GM12878 (cell line): ENCODE measurements around the gene LARP4. TPM values are rescaled to one million over a fixed set of nuclear protein-coding genes. Genes with fewer than 3 reads are reported as not detected.
A peak's percentile ranks its signal among the peaks of the same experiment; 100 is the strongest.

Experiments used
- ATAC-seq: fragments of 200-7000 bp; cut with Tn5 transposase; 3 replicates; pipeline ENCODE4 v1.9.1; 2020; ENCODE audit warnings: mild to moderate bottlenecking, moderate library complexity
- BruUV-seq: library from RNA; stranded (reverse); fragments of 400-500 nt; replicated peaks from 2 replicates; lab custom pipeline; 2021; lab: Mats Ljungman, UMichigan
- CTCF ChIA-PET: fragments of 300-600 bp; sonication (Branson Sonifier 250); formaldehyde crosslinking; extraction: SDS; loops from one replicate; lab custom pipeline; 2021; ENCODE audit warnings: inconsistent platforms; lab: Yijun Ruan, JAX
- POLR2A ChIA-PET: fragments of 350-600 bp; formaldehyde crosslinking; extraction: SDS; loops from one replicate; lab custom pipeline; 2021; ENCODE audit warnings: inconsistent platforms; lab: Charles Lee
- RAD21 ChIA-PET: fragments of 300-600 bp; sonication (Branson Sonifier 250); formaldehyde crosslinking; loops from one replicate; lab custom pipeline; 2023; ENCODE audit warnings: antibody characterized with exemption; ENCODE audit not compliant: unreplicated experiment; lab: Charles Lee
- SMC1A ChIA-PET: fragments of 300-600 bp; sonication (Branson Sonifier 250); formaldehyde crosslinking; loops from one replicate; lab custom pipeline; 2023; ENCODE audit not compliant: unreplicated experiment, uncharacterized antibody; lab: Charles Lee
- DNase-seq: peaks from one replicate; pipeline ENCODE4 v3.0.0-alpha.2; 2011; ENCODE audit warnings: low read depth, low spot score
- FAIRE-seq: peaks from 3 replicates; lab custom pipeline; 2011; peaks lifted over from hg19 to GRCh38; lab: Jason Lieb, UNC
- H2AFZ ChIP-seq: 2 replicates; pipeline ENCODE4 v1.6.0; 2011; ENCODE audit warnings: low read depth, low read length, control low read depth; ENCODE audit not compliant: control insufficient read depth
- H3K27ac ChIP-seq: 2 replicates; pipeline ENCODE4 v1.5.1; 2011; ENCODE audit warnings: control low read depth; ENCODE audit not compliant: control insufficient read depth, insufficient read depth
- H3K27me3 ChIP-seq, 2 experiments: replicated peaks in 1 of 2; 2 replicates each; pipeline versions ENCODE4 v1.6.0 to v1.6.1; 2011; ENCODE audit warnings: low read length in 1 of 2; ENCODE audit not compliant: control insufficient read depth in 2 of 2, insufficient read depth in 2 of 2
- H3K36me3 ChIP-seq, 2 experiments: 2 replicates each; pipeline ENCODE4 v1.5.1; 2011; ENCODE audit warnings: low read length in 1 of 2; ENCODE audit not compliant: control insufficient read depth in 2 of 2, insufficient read depth in 2 of 2
- H3K4me1 ChIP-seq: 2 replicates; pipeline ENCODE4 v1.6.1; 2011; ENCODE audit warnings: mild to moderate bottlenecking, low read length, moderate library complexity, mixed read lengths; ENCODE audit not compliant: control insufficient read depth, insufficient read depth
- H3K4me2 ChIP-seq: 2 replicates; pipeline ENCODE4 v1.6.0; 2011; ENCODE audit warnings: control low read depth; ENCODE audit not compliant: control insufficient read depth, insufficient read depth
- H3K4me3 ChIP-seq: fragments of 200-600 bp; sonication (generic); 2 replicates; pipeline ENCODE4 v1.5.1; 2016
- H3K79me2 ChIP-seq: 2 replicates; pipeline ENCODE4 v1.6.0; 2011; ENCODE audit warnings: low read length; ENCODE audit not compliant: control insufficient read depth, insufficient read depth
- H3K9ac ChIP-seq: 2 replicates; pipeline ENCODE4 v1.8.0; 2011; ENCODE audit warnings: low read length, control low read depth, mixed read lengths; ENCODE audit not compliant: control insufficient read depth, insufficient read depth
- H3K9me3 ChIP-seq: replicated peaks from 3 replicates; pipeline ENCODE4 v1.5.1; 2011; ENCODE audit warnings: mild to moderate bottlenecking, low read length; ENCODE audit not compliant: control insufficient read depth, insufficient read depth
- H4K20me1 ChIP-seq: 2 replicates; pipeline ENCODE4 v1.6.0; 2011; ENCODE audit not compliant: control insufficient read depth, insufficient read depth
- BMI1 ChIP-seq: fragments of 450-650 bp; IDR thresholded peaks from 2 replicates; pipeline ENCODE4 v1.6.1; 2016; ENCODE audit warnings: mild to moderate bottlenecking, moderate library complexity, borderline replicate concordance
- CBFB ChIP-seq: IDR thresholded peaks from 2 replicates; pipeline ENCODE4 v1.6.1; 2016; ENCODE audit warnings: antibody characterized with exemption, low read depth
- CHD4 ChIP-seq: fragments of 200-600 bp; sonication (generic); IDR thresholded peaks from 2 replicates; pipeline ENCODE4 v1.6.1; 2016; ENCODE audit warnings: mild to moderate bottlenecking
- FOXM1 ChIP-seq: IDR thresholded peaks from 2 replicates; pipeline ENCODE4 v1.6.1; 2012; ENCODE audit warnings: low read depth, mild to moderate bottlenecking, inconsistent platforms, low read length, moderate library complexity
- HCFC1 ChIP-seq: fragments of 150-350 bp; IDR thresholded peaks from 2 replicates; pipeline ENCODE4 v1.6.1; 2014; ENCODE audit warnings: low read length
- IKZF2 ChIP-seq, 2 experiments: fragments of 450-650 bp; IDR thresholded peaks; 2 replicates each; pipeline ENCODE4 v1.6.1; 2017; ENCODE audit warnings: mild to moderate bottlenecking in 2 of 2, moderate library complexity in 2 of 2
- PBX3 ChIP-seq: IDR thresholded peaks from 2 replicates; pipeline ENCODE4 v1.6.1; 2011; ENCODE audit warnings: mild to moderate bottlenecking, low read depth, low read length, moderate library complexity; ENCODE audit not compliant: insufficient replicate concordance
- RAD21 ChIP-seq: IDR thresholded peaks from 2 replicates; pipeline ENCODE4 v1.6.1; 2011; ENCODE audit warnings: mild to moderate bottlenecking, low read depth, low read length, moderate library complexity; ENCODE audit not compliant: insufficient read depth
- RFX5 ChIP-seq: IDR thresholded peaks from 2 replicates; pipeline ENCODE4 v1.6.1; 2011; ENCODE audit warnings: low read depth, low read length, improper control_type of control experiment
- SMC3 ChIP-seq: IDR thresholded peaks from 2 replicates; pipeline ENCODE4 v1.6.1; 2011; ENCODE audit warnings: low read length, improper control_type of control experiment, borderline replicate concordance
- STAT1 ChIP-seq: fragments of 450-650 bp; conservative IDR thresholded peaks from 2 replicates; pipeline ENCODE4 v1.6.1; 2014; ENCODE audit warnings: antibody characterized with exemption, mild to moderate bottlenecking
- WRNIP1 ChIP-seq: IDR thresholded peaks from 2 replicates; pipeline ENCODE4 v1.6.1; 2011; ENCODE audit warnings: low read depth, low read length, improper control_type of control experiment, borderline replicate concordance
- YBX1 ChIP-seq: fragments of 450-650 bp; IDR thresholded peaks from 2 replicates; pipeline ENCODE4 v1.6.1; 2016; ENCODE audit warnings: antibody characterized with exemption
- ZNF207 ChIP-seq: fragments of 450-650 bp; IDR thresholded peaks from 2 replicates; pipeline ENCODE4 v1.6.1; 2014; ENCODE audit warnings: antibody characterized with exemption, mild to moderate bottlenecking, borderline replicate concordance
- WGBS: methylation state at CpG from one replicate; pipeline ENCODE4 v1.1.6; 2016; ENCODE audit warnings: low lambda C conversion rate; ENCODE audit not compliant: insufficient replicate concordance, insufficient coverage; ENCODE audit errors: missing lambda C conversion rate; 5-methylcytosine and 5-hydroxymethylcytosine counted together
- in situ Hi-C: fragments of 300-500 bp; cut with MboI; formaldehyde crosslinking; loops from 9 replicates; pipeline ENCODE4 v1.14.3; 2018; ENCODE audit warnings: mixed read lengths
- intact Hi-C: fragments of 100-400 bp; cut with micrococcal nuclease; formaldehyde crosslinking; loops from one replicate; pipeline ENCODE4 v1.14.2; 2022; ENCODE audit not compliant: unreplicated experiment
- polyA plus RNA-seq, 11 experiments: library from polyadenylated mRNA; depleted of rRNA in 4 of 11; unstranded in 6 of 11; stranded (reverse) in 5 of 11; fragments of >200 nt; fragmentation: Nextera tagmentation in 4 of 11; fragmentation: Illumina TruSeq in 1 of 11; extraction: Ambion mirVana in 4 of 11; extraction: Trizol in 1 of 11; gene quantifications; 1 replicate in 1 of 11; 2 replicates in 10 of 11; pipeline versions ENCODE4 v1.2.1 to v1.2.3, GENCODE V29; 2011 to 2016; ENCODE audit warnings: inconsistent platforms in 2 of 11, missing spikeins in 2 of 11, low read depth in 1 of 11
- total RNA-seq, 4 experiments: library from RNA; depleted of rRNA in 3 of 4; stranded (reverse); fragments of >200 nt in 3 of 4; fragmentation: Illumina TruSeq in 1 of 4; extraction: Trizol in 1 of 4; gene quantifications; 2 replicates each; pipeline versions ENCODE4 v1.2.1 to v1.2.3, GENCODE V29; 2013 to 2021
- TF ChIP-seq, protein P1 (sequence below): fragments of 450-650 bp; IDR thresholded peaks from 2 replicates; pipeline ENCODE4 v1.6.1; 2018; ENCODE audit warnings: borderline replicate concordance, mild to moderate bottlenecking; ENCODE audit not compliant: partially characterized antibody
- TF ChIP-seq, protein P2 (sequence below): IDR thresholded peaks from 2 replicates; pipeline ENCODE4 v1.6.1; 2011; ENCODE audit warnings: borderline replicate concordance, low read depth, mild to moderate bottlenecking, moderate library complexity, mixed read lengths, low read length; ENCODE audit not compliant: insufficient read depth; ENCODE audit errors: extremely low read length
- TF ChIP-seq, protein P3 (sequence below): IDR thresholded peaks from 2 replicates; pipeline ENCODE4 v1.6.1; 2012; ENCODE audit warnings: low read depth, low read length, improper control_type of control experiment

LARP4 gene
- total and polyA plus RNA-seq, 10 of the 15 experiments (the other 5 are each of a cell fraction or from before 2014, with no cell fraction given): 24.1 to 72.6 (median 35.6) TPM

DNA sequence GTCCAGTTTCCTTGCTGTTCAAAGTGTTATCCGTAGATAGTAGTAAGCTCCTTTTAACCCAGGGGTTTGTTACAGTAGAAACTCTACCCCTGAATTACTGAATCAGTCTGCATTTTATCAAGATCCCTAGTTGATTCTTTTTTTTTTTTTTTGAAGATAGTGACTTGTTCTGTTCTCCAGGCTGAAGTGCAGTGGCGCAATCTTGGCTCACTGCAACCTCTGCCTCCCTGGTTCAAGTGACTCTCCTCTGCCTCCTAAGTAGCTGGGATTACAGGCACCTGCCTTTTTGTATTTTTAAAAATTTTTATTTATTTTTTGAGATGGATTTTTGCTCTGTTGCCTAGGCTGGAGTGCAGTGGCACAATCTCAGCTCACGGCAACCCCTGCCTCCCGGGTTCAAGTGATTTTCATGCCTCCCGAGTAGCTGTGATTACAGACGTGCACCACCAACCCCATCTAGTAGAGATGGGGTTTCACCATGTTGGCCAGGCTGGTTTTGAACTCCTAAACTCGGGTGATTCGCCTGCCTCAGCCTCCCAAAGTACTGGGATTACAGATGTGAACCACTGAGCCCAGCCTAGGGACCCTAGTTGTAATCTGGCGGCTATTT, 10.5 kb downstream of the LARP4 start:
- RAD21 ChIA-PET: interaction anchor here (0.5 kb wide), 1 partner anchor 239 kb away, joined by 3 read pairs; no protein-coding TSS in a partner anchor
- CTCF ChIA-PET: no interaction called here
- DNase-seq (no peak), FAIRE-seq (peak; percentile 97), ATAC-seq (no peak)
- no peak overlapping the region for H3K27ac ChIP-seq
- H3K9me3 ChIP-seq: no peaks in the 10 kb centered on the region; the same call in 2 of the 3 replicates
- peaks cover 77% of the 10 kb centered on the region for H3K79me2 ChIP-seq
- in situ Hi-C loops (no loop called here), intact Hi-C loops (no loop called here)
- no TSS peak for BruUV-seq
- SMC1A ChIA-PET: interaction anchor here (0.8 kb wide), 2 partner anchors 8 to 16 kb away, joined by 3 read pairs; no protein-coding TSS in a partner anchor
- no peaks in the 10 kb centered on the region for H4K20me1 ChIP-seq
- no peaks in the 10 kb centered on the region for H3K4me1 ChIP-seq
- H3K4me3 ChIP-seq: no peak overlapping the region
- no peak overlapping the region for H3K4me2 ChIP-seq
- H3K9ac ChIP-seq: no peak overlapping the region
- H3K27me3 ChIP-seq: no peaks in the 10 kb centered on the region
- POLR2A ChIA-PET: interaction anchor here (0.7 to 0.8 kb wide), 2 partner anchors 49 to 128 kb away, joined by 3 to 5 read pairs; partner anchors contain the start of gene LIMA1
- peaks cover 0 to 3% of the 10 kb centered on the region in 2 experiments; a peak in 2 of 4 replicates for H3K36me3 ChIP-seq
- 90% methylated on average over 9 of the region's 9 CpGs for WGBS
- no peak overlapping the region for H2AFZ ChIP-seq
- no peak for TF ChIP-seq STAT1
- TF ChIP-seq, protein P1, sequence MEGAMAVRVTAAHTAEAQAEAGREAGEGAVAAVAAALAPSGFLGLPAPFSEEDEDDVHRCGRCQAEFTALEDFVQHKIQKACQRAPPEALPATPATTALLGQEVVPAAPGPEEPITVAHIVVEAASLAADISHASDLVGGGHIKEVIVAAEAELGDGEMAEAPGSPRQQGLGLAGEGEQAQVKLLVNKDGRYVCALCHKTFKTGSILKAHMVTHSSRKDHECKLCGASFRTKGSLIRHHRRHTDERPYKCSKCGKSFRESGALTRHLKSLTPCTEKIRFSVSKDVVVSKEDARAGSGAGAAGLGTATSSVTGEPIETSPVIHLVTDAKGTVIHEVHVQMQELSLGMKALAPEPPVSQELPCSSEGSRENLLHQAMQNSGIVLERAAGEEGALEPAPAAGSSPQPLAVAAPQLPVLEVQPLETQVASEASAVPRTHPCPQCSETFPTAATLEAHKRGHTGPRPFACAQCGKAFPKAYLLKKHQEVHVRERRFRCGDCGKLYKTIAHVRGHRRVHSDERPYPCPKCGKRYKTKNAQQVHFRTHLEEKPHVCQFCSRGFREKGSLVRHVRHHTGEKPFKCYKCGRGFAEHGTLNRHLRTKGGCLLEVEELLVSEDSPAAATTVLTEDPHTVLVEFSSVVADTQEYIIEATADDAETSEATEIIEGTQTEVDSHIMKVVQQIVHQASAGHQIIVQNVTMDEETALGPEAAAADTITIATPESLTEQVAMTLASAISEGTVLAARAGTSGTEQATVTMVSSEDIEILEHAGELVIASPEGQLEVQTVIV: no peak
- TF ChIP-seq RAD21: no peak
- TF ChIP-seq, protein P2, sequence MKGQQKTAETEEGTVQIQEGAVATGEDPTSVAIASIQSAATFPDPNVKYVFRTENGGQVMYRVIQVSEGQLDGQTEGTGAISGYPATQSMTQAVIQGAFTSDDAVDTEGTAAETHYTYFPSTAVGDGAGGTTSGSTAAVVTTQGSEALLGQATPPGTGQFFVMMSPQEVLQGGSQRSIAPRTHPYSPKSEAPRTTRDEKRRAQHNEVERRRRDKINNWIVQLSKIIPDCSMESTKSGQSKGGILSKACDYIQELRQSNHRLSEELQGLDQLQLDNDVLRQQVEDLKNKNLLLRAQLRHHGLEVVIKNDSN: no peak
- no peak for TF ChIP-seq FOXM1
- no peak for TF ChIP-seq IKZF2 (IDR thresholded peaks at IDR 0.05)
- no peak for TF ChIP-seq HCFC1
- no peak for TF ChIP-seq RFX5
- TF ChIP-seq YBX1: no peak
- TF ChIP-seq, protein P3, sequence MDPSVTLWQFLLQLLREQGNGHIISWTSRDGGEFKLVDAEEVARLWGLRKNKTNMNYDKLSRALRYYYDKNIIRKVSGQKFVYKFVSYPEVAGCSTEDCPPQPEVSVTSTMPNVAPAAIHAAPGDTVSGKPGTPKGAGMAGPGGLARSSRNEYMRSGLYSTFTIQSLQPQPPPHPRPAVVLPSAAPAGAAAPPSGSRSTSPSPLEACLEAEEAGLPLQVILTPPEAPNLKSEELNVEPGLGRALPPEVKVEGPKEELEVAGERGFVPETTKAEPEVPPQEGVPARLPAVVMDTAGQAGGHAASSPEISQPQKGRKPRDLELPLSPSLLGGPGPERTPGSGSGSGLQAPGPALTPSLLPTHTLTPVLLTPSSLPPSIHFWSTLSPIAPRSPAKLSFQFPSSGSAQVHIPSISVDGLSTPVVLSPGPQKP: no peak
- no peak for TF ChIP-seq CBFB
- TF ChIP-seq WRNIP1: no peak
- TF ChIP-seq ZNF207: no peak
- TF ChIP-seq SMC3: no peak
- TF ChIP-seq CHD4: no peak
- TF ChIP-seq BMI1: no peak
- TF ChIP-seq PBX3: no peak
